ENCODE data around the gene PPM1B. TPM values are rescaled to one million over a fixed set of nuclear protein-coding genes. Genes with fewer than 3 reads are reported as not detected.

The PPM1B gene
- total and polyA plus RNA-seq, 2 of the 8 experiments (the other 6 are each of a cell fraction or from before 2014, with no cell fraction given) = 43.6 to 126 TPM

DNA sequence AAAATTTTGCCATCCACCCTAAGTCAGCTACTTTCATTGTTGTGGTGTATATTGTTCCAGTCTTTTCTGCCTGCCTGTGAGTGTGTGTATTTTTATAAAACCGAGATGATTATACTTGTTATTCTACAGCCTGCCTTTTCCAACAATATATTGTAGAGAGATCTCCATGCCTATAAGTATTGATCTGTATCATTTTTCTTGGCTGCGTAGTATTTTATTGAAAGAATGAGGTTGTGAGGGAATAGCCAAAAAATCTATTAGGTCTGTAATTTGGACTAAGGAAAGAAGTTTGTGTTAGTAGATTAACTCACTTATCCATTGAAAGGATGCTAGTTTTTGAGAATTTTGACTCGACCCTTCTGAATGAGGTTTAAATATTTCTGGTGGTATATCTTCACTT, 34.9 kb downstream of the PPM1B start:
- no peak overlapping the region for H4K91ac ChIP-seq (replicated peaks; ENCODE audit: insufficient read length, low read length)
- no peak overlapping the region for H3K9ac ChIP-seq (replicated peaks in 1 of 4; ENCODE audit: extremely low read depth in 1 of 4, low read depth in 3 of 4, low read length in 3 of 4)
- no peak overlapping the region for H2AK5ac ChIP-seq (ENCODE audit: low read depth, low read length)
- no peak for DNase-seq (ENCODE audit: low read depth in 1 of 2, low spot score in 2 of 2)
- no peak overlapping the region for H3K4me3 ChIP-seq (ENCODE audit: extremely low read depth in 1 of 4, insufficient read depth in 2 of 4, low read depth in 3 of 4, low read length in 4 of 4)
- peaks cover 0 to 2% (median 1%) of the 10 kb centered on the region in 4 experiments; a peak in 3 of 7 replicates for H3K4me1 ChIP-seq (replicated peaks in 1 of 4; ENCODE audit: control insufficient read depth in 3 of 4, insufficient read depth in 4 of 4, low read length in 3 of 4)
- no peaks in the 10 kb centered on the region for H3K23me2 ChIP-seq (ENCODE audit: low read depth, low read length)
- peaks cover 11 to 100% of the 10 kb centered on the region in 2 experiments for H3K79me2 ChIP-seq (ENCODE audit: control insufficient read depth in 1 of 2, insufficient read depth in 2 of 2, low read length in 2 of 2)
- no peak overlapping the region for H3K4me2 ChIP-seq (ENCODE audit: insufficient read depth in 1 of 2, low read depth in 2 of 2, low read length in 2 of 2)
- H3K56ac ChIP-seq (replicated peaks; ENCODE audit: insufficient read length, low read depth, low read length) = no peak overlapping the region
- H2BK120ac ChIP-seq (replicated peaks; ENCODE audit: low read depth, low read length) = no peak overlapping the region
- no peak overlapping the region for H3K14ac ChIP-seq (ENCODE audit: insufficient read length)
- peaks cover 0 to 35% (median 8%) of the 10 kb centered on the region in 4 experiments; a peak in 4 of 8 replicates for H3K36me3 ChIP-seq (ENCODE audit: control insufficient read depth in 2 of 4, insufficient read depth in 4 of 4, low read length in 3 of 4)
- TF ChIP-seq HDAC6 (IDR thresholded peaks at IDR 0.05; ENCODE audit: low read depth, low read length) = no peak
- TF ChIP-seq SAP30 (IDR thresholded peaks at IDR 0.05; ENCODE audit: insufficient read depth, insufficient replicate concordance, low read length) = no peak
- no peak for TF ChIP-seq TAF7 (optimal IDR thresholded peaks at IDR 0.05; ENCODE audit: borderline replicate concordance, low read depth, low read length)
- TF ChIP-seq E2F6 (IDR thresholded peaks at IDR 0.05) = no peak
- H2AFZ ChIP-seq (ENCODE audit: low read length) = no peak overlapping the region
- ChIA-PET CTCF (ENCODE audit: partially characterized antibody) (interaction anchor here (1.1 kb wide), 1 partner anchor 9 kb away, joined by 4 read pairs; no protein-coding TSS in a partner anchor), POLR2A (ENCODE audit: partially characterized antibody) (interaction anchor here (1.0 to 1.8 kb wide), 2 partner anchors 12 to 28 kb away, joined by 4 read pairs; no protein-coding TSS in a partner anchor)
- H2BK20ac ChIP-seq (ENCODE audit: low read length) = no peak overlapping the region
- no peak for FAIRE-seq
- H2BK5ac ChIP-seq (ENCODE audit: low read depth, low read length) = no peak overlapping the region
- H3K27me3 ChIP-seq (replicated peaks in 1 of 4; ENCODE audit: control insufficient read depth in 3 of 4, extremely low read depth in 1 of 4, insufficient read depth in 3 of 4, low read length in 3 of 4) = no peaks in the 10 kb centered on the region
- no peaks in the 10 kb centered on the region; the same call in 1 of the 2 replicates for H3K79me1 ChIP-seq (ENCODE audit: low read depth, low read length)
- H3K4ac ChIP-seq (replicated peaks; ENCODE audit: insufficient read length, low read depth, low read length) = no peak overlapping the region
- H2BK15ac ChIP-seq (ENCODE audit: low read length) = no peak overlapping the region
- no peak overlapping the region for H4K8ac ChIP-seq (ENCODE audit: extremely low read depth, insufficient read depth, low read length)
- no peak overlapping the region for H3K27ac ChIP-seq (ENCODE audit: low read depth, low read length)
- H3K9me3 ChIP-seq (ENCODE audit: insufficient read depth in 2 of 2, low read depth in 1 of 2, low read length in 1 of 2) = no peaks in the 10 kb centered on the region
- no peak overlapping the region for H3K23ac ChIP-seq (ENCODE audit: insufficient read length)
- no peak overlapping the region for H4K5ac ChIP-seq (ENCODE audit: insufficient read length, low read depth, low read length)
- H4K20me1 ChIP-seq (replicated peaks in 1 of 2; ENCODE audit: control insufficient read depth in 1 of 2, insufficient read depth in 2 of 2, low read length in 2 of 2) = peaks cover 5 to 7% of the 10 kb centered on the region in 2 experiments
- no peak overlapping the region for H2BK12ac ChIP-seq (ENCODE audit: low read depth, low read length)
- 94% methylated on average over 3 of the region's 3 CpGs; no CpG with 5 or more reads in 1 of the 2 experiments for WGBS, 2 experiments (ENCODE audit: extremely low coverage in 1 of 2, insufficient coverage in 1 of 2, insufficient read length in 1 of 2, insufficient replicate concordance in 2 of 2, low coverage in 1 of 2, low lambda C conversion rate in 2 of 2, missing lambda C conversion rate in 1 of 2)
- no peak overlapping the region for H3K18ac ChIP-seq (ENCODE audit: extremely low read depth, low read length)
